ENCODE measurements around the gene COG2.

The COG2 gene

GRCh38 chr1:230701895-230702768 is 59.9 kb downstream of the COG2 start:
- DNase-seq (ENCODE audit: low read depth, low spot score), result no peak

- no peak for DNase-seq (ENCODE audit: low read depth, low spot score)
Measured at GRCh38 chr1:230702934-230703678, 60.8 kb downstream of the COG2 start.

DNA sequence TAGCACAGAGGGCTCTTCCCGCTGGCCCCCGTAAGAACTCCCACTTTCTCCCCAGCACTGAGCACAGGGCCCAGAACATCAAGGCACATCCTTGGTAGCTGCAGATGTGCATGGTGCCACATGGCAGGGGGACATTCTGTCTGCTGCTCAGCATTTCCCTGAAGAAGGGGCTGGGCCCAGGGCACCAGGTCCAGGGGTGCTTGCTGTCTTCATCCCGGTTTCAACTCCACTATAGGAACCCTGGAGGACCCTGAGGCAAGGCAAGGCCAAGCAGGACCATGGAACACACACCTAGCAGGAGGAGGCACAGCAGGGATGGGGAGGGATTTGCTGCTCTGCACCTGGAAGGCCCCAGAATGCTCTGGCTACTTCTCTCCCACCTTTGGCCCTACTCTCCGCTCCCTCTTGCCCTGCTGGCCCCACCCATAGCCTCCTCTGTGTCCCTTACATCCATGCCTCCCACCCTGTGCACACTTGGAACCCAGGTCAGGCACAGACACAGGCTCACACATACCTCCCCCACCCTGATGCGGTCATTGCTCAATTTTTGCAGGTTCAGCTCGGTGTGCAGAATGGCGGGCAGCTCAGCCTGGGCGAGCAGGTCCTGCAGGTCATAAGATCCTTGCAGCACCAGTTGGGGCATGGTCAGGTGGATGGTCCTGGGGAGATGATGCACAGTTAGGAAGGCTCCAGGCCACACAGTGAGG is 61.6 kb downstream of the COG2 start:
- no peak for DNase-seq (ENCODE audit: low read depth, low spot score)

DNA sequence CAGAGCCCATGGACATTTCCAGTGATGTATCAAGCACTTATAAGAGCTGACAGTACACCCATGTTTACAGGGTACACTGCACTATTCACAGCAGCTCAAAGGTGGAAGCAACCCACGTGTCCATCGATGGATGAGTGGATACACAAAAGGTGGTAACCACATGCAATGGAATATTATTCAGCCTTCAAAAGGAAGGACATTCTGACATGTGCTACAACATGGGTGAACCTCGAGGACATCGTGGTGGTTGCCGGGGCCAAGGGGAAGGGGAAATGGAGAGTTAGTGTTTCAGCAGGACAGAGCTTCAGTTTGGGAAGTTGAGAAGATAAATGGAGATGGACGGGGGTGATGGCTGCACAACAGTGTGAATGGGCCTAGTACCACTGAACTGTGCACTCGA is 62.5 kb downstream of the COG2 start:
- no peak for DNase-seq (ENCODE audit: low read depth, low spot score)

DNA sequence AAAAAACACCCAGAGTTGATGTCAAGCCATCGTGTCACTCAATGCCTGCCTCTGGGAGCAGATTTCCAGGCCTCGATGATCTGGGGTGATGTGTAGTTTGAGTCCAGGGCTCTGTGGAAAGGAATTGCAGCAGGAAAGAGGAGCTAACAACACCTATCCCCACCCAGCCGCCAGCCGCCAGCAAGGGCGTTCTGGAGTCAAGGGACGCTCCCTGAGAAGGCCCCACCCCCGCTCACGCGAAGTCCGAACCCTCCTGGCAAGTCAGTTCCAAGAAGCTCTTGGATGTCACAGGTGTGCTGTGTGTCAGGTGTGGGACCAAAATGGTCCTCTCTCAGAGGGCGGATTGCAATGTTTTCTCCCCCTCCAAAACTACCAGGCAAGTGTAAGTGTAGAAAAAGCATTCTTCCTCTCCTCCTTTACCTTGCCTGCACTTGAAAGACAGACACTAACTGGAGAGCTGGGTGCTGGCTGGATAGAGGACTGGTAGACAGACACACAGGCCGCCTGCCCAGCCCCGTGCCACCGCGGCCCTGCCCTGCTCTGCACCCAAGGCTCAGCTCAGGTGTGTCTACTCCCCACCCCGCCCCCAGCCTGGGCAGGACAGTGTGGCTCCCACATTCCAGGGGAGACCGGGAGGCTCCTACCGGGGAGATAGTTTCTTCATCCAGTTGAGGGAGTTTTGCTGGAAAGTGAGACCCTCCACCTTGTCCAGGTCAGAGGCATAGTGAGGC is 63.2 kb downstream of the COG2 start:
- DNase-seq (ENCODE audit: low read depth, low spot score), result no peak

DNA sequence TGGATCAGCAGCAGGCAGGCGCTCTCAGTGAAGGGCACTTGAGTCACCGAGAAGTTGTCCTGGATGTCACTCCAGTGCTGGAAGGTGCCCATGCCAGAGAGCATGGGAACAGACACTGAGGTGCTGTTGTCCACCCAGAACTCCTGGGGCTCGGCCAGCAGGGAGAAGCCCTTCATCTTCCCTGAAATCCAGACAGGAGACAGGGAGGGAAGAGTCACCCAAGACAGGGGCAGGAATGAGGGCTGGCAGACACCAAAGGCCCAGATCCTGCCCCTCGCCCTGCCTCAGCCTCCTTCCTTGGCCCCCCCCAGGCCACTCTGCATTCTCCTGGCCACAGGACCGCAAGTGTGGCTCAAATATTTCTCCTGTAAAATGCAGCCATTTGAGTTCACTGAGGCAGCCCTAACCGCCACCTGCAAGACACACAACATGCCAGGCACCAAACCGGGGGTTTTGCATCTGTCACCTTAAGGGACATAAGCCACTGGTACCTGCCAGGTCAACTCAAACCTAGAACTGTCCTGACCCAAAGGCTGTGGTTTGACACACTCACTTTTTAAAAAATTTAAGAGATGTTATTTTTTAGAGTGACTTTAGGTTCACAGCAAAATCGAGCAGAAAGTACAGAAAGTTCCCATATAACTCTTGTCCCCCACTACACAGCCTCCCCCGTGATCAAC is 63.9 kb downstream of the COG2 start:
- DNase-seq (ENCODE audit: low read depth, low spot score), result no peak

DNA sequence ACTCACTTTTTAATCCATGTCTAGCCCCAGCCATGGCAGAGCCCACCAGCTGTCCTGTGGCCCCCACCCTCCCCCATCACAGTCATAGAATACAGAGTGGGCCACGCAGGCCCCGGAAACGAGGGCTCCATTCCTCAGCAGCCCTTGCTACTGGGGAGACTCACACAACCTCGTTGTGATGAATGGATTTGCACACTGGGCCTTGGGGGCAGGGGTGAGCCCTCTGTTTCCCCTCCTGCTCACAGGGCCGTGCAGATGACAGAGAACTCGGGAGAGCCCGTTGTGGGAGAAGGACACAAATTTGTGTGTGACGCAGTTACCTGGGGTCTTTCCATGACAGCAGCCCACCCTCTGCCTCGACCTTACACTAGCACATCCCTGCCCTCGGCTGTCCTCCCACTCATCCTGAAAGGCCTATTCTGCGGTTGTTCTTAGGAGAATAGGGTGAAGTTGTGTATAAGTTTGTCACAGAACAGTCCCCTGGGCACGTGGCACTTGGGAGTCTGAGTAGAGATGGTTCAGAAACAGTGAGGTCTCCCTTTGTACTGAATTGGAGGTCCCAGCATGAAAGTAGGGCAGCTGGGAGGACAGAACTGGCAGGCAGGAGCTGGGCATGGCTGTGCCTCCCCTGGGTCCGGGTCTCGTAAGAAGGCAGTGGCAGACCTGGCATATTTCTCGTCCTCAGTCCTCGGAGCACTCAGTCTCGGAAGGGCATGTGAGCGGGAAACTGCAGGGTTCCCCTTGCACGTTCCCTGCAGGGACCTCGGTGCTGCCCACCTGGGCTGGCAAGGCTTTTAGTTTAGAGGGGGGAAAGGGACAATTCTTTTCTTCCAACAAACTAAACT is 64.8 kb downstream of the COG2 start:
- DNase-seq (ENCODE audit: low read depth, low spot score), result no peak

- DNase-seq (ENCODE audit: low read depth, low spot score), result no peak
Measured at GRCh38 chr1:230707732-230708630, 65.7 kb downstream of the COG2 start.

DNA sequence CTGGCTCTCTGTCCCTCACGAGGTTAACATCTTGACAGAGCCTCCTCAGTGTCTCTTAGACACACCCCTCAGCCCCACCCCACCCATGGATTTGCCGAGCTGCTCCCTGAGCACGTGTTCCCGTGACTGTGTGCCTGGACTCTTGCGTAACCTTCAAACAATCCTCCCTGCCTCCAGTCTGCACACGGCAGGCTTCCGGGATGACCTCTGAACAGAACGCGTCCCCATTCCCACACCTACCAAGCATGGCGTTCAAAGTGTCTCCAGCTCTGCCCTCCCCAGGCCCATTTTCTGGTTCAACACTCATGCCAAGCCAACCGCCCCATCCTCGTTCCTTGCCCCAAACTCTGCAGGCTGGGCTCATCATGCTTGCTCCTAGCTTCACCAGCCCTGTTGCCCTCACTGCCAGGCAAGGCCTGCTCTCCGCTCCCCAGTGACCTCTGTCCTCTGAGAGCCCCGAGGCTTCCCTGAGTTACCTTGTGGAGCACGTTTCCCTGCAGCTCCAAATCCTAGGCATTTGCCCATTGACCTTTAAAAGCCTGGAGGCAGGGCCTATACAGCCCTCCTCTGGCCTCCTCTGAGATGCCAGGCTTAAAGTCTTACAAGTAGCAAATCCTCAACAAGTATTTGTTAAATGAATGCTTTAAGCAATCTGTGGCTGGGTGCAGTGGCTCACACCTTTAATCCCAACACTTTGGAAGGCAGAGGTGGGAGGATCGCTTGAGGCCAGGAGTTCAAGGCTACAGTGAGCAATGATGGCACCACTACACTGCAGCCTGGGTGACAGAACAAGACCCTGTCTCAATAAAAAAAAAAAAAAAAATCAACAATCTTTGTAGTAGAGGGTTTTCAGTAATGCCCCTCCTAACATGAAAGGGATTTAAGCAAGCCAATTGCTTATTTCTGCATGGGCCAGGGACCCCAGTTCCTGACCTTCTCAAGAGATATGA is 66.6 kb downstream of the COG2 start:
- no peak for DNase-seq (ENCODE audit: low read depth, low spot score)

GRCh38 chr1:230709619-230710542 is 67.6 kb downstream of the COG2 start:
- DNase-seq (ENCODE audit: low read depth, low spot score), result no peak

DNA sequence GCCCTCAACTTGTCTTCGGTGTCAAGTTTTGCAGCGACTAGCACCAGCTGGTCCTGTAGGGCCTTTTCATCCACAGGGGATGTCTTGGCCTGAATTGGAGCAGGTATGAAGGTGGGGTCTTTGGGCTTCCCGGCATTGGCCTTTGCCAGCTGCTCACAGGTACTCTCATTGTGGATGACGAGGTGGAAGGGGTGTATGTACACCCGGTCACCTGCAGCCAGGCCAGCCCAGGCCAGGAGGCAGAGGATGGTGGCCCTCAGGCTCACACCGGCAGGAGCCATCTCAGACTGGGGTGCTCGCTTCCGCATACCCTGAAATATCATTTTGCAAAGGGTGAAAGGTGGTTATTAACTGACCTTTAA is 68.2 kb downstream of the COG2 start:
- no peak for DNase-seq (ENCODE audit: low read depth, low spot score)

- DNase-seq (ENCODE audit: low read depth, low spot score), result no peak
Measured at GRCh38 chr1:230711245-230711644, 69.0 kb downstream of the COG2 start.

GRCh38 chr1:230712470-230712942 is 70.2 kb downstream of the COG2 start:
- DNase-seq (ENCODE audit: low read depth, low spot score), result no peak

DNA sequence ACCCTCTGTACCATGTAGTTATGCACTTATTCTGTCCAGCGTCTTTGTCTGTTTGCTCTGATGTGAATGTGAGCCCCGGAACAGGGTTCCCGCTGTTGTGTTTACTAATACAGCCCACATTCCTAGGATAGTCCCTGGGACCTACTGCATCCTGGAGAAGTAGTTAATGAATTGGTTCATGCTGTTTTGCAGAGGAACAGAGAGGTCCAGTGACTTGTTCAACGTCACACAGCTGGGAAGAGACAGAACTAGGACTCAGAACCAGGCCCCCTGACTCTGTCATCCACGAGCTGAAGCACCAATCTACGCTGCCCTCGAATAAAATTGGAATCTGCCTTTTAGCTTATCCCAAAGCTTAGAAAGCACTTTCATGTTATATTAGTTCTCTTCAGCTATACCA is 70.9 kb downstream of the COG2 start:
- DNase-seq (ENCODE audit: low read depth, low spot score), result no peak

DNA sequence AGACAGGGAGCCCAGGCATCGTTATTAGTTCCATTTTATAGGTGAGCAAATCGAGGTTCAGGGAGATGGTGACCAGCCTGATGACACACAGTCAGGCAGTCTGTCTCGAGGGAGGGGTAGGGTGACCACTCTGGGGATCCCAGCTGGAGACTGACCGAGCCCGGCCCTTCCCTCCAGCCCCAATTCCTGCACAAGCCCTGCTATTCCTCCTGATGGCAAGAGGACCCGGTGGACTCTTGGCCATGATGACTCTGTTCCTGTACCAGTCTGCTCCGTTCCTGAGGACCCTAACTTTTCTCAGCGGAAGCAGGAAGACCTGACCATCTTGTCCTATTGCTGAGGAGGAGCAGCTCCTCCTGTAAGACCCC is 71.2 kb downstream of the COG2 start:
- no peak for DNase-seq (ENCODE audit: low read depth, low spot score)

- DNase-seq (ENCODE audit: low read depth, low spot score), result peak; percentile 87
Measured at GRCh38 chr1:230713915-230714764, 71.9 kb downstream of the COG2 start, which contains the start of gene AGT. TSS of gene AGT (minus strand) at chr1:230714122. CDS start at chr1:230710823, 3,299 bp downstream.
